ENCODE measurements around the gene SPI1. TPM values are rescaled to one million over a fixed set of nuclear protein-coding genes. Genes with fewer than 3 reads are reported as not detected.

SPI1 gene
- polyA plus RNA-seq, 1 donor, result 10.2 TPM

- Histone ChIP-seq H3K4me1 (ENCODE audit: control insufficient read depth, insufficient read depth, low read length) (peaks cover 4% of the 10 kb centered on the region), H3K9me3 (ENCODE audit: control insufficient read depth, low read depth, low read length) (no peaks in the 10 kb centered on the region), H3K27me3 (ENCODE audit: control insufficient read depth, insufficient read depth, low read length) (no peaks in the 10 kb centered on the region), H3K4me3 (ENCODE audit: low read length) (no peak overlapping the region), H3K36me3 (ENCODE audit: control insufficient read depth, insufficient read depth, low read length) (no peaks in the 10 kb centered on the region), H3K27ac (ENCODE audit: low read length) (no peak overlapping the region)
- 49% methylated on average over 2 of the region's 4 CpGs for WGBS (ENCODE audit: insufficient coverage, low lambda C conversion rate)
- DNase-seq, result no peak
Observed at GRCh38 chr11:47383071-47383470, 4.7 kb upstream of the SPI1 start.

GRCh38 chr11:47380078-47380477, 1.7 kb upstream of the SPI1 start:
- no peaks in the 10 kb centered on the region for H3K9me3 ChIP-seq (ENCODE audit: control insufficient read depth, low read depth, low read length)
- no peak overlapping the region for H3K27ac ChIP-seq (ENCODE audit: low read length)
- no peak overlapping the region for H3K4me3 ChIP-seq (ENCODE audit: low read length)
- no peaks in the 10 kb centered on the region for H3K27me3 ChIP-seq (ENCODE audit: control insufficient read depth, insufficient read depth, low read length)
- WGBS (ENCODE audit: insufficient coverage, low lambda C conversion rate), result 100% methylated on average over 1 of the region's 2 CpGs
- H3K36me3 ChIP-seq (ENCODE audit: control insufficient read depth, insufficient read depth, low read length), result no peaks in the 10 kb centered on the region
- peaks cover 3% of the 10 kb centered on the region for H3K4me1 ChIP-seq (ENCODE audit: control insufficient read depth, insufficient read depth, low read length)
- DNase-seq, result no peak

GRCh38 chr11:47379317-47379716, 970 bp upstream of the SPI1 start:
- no peak for DNase-seq
- Histone ChIP-seq H3K4me1 (ENCODE audit: control insufficient read depth, insufficient read depth, low read length) (peaks cover 3% of the 10 kb centered on the region), H3K9me3 (ENCODE audit: control insufficient read depth, low read depth, low read length) (no peaks in the 10 kb centered on the region), H3K27ac (ENCODE audit: low read length) (no peak overlapping the region), H3K36me3 (ENCODE audit: control insufficient read depth, insufficient read depth, low read length) (no peaks in the 10 kb centered on the region), H3K4me3 (ENCODE audit: low read length) (no peak overlapping the region), H3K27me3 (ENCODE audit: control insufficient read depth, insufficient read depth, low read length) (no peaks in the 10 kb centered on the region)
- WGBS (ENCODE audit: insufficient coverage, low lambda C conversion rate), result 73% methylated on average over 1 of the region's 2 CpGs

GRCh38 chr11:47378836-47379170, 456 bp upstream of the SPI1 start:
- no peak for DNase-seq
- no peaks in the 10 kb centered on the region for H3K27me3 ChIP-seq (ENCODE audit: control insufficient read depth, insufficient read depth, low read length)
- H3K4me1 ChIP-seq (ENCODE audit: control insufficient read depth, insufficient read depth, low read length), result peaks cover 3% of the 10 kb centered on the region
- no peaks in the 10 kb centered on the region for H3K9me3 ChIP-seq (ENCODE audit: control insufficient read depth, low read depth, low read length)
- H3K36me3 ChIP-seq (ENCODE audit: control insufficient read depth, insufficient read depth, low read length), result no peaks in the 10 kb centered on the region
- H3K27ac ChIP-seq (ENCODE audit: low read length), result no peak overlapping the region
- no peak overlapping the region for H3K4me3 ChIP-seq (ENCODE audit: low read length)

- Histone ChIP-seq H3K27ac (ENCODE audit: low read length) (no peak overlapping the region), H3K27me3 (ENCODE audit: control insufficient read depth, insufficient read depth, low read length) (no peaks in the 10 kb centered on the region)
Observed at GRCh38 chr11:47377571-47378009, 757 bp downstream of the SPI1 start.

GRCh38 chr11:47376525-47377371, 1.6 kb downstream of the SPI1 start:
- H3K36me3 ChIP-seq (ENCODE audit: control insufficient read depth, insufficient read depth, low read length), result no peaks in the 10 kb centered on the region
- H3K9me3 ChIP-seq (ENCODE audit: control insufficient read depth, low read depth, low read length), result no peaks in the 10 kb centered on the region
- no peak for DNase-seq

More at GRCh38 chr11:47377571-47378009, 757 bp downstream of the SPI1 start:
- peaks cover 3% of the 10 kb centered on the region for H3K4me1 ChIP-seq (ENCODE audit: control insufficient read depth, insufficient read depth, low read length)
- peak overlapping the region; percentile 28 for H3K4me3 ChIP-seq (ENCODE audit: low read length)
- WGBS (ENCODE audit: insufficient coverage, low lambda C conversion rate), result no CpG with 5 or more reads among the region's 5 CpGs
- H3K36me3 ChIP-seq (ENCODE audit: control insufficient read depth, insufficient read depth, low read length), result no peaks in the 10 kb centered on the region
- no peak for DNase-seq
- H3K9me3 ChIP-seq (ENCODE audit: control insufficient read depth, low read depth, low read length), result no peaks in the 10 kb centered on the region

GRCh38 chr11:47376107-47376524, 2.2 kb downstream of the SPI1 start:
- H3K4me3 ChIP-seq (ENCODE audit: low read length), result no peak overlapping the region
- no peak for DNase-seq
- no CpG with 5 or more reads among the region's 8 CpGs for WGBS (ENCODE audit: insufficient coverage, low lambda C conversion rate)
- H3K36me3 ChIP-seq (ENCODE audit: control insufficient read depth, insufficient read depth, low read length), result no peaks in the 10 kb centered on the region
- H3K27ac ChIP-seq (ENCODE audit: low read length), result no peak overlapping the region
- no peaks in the 10 kb centered on the region for H3K9me3 ChIP-seq (ENCODE audit: control insufficient read depth, low read depth, low read length)
- H3K4me1 ChIP-seq (ENCODE audit: control insufficient read depth, insufficient read depth, low read length), result peaks cover 3% of the 10 kb centered on the region
- no peaks in the 10 kb centered on the region for H3K27me3 ChIP-seq (ENCODE audit: control insufficient read depth, insufficient read depth, low read length)

More at GRCh38 chr11:47376525-47377371, 1.6 kb downstream of the SPI1 start:
- peak overlapping the region; percentile 21 for H3K4me3 ChIP-seq (ENCODE audit: low read length)
- no CpG with 5 or more reads among the region's 14 CpGs for WGBS (ENCODE audit: insufficient coverage, low lambda C conversion rate)
- peaks cover 3% of the 10 kb centered on the region for H3K4me1 ChIP-seq (ENCODE audit: control insufficient read depth, insufficient read depth, low read length)
- no peaks in the 10 kb centered on the region for H3K27me3 ChIP-seq (ENCODE audit: control insufficient read depth, insufficient read depth, low read length)
- no peak overlapping the region for H3K27ac ChIP-seq (ENCODE audit: low read length)

GRCh38 chr11:47375546-47376085, 2.7 kb downstream of the SPI1 start:
- Histone ChIP-seq H3K4me1 (ENCODE audit: control insufficient read depth, insufficient read depth, low read length) (peaks cover 3% of the 10 kb centered on the region), H3K9me3 (ENCODE audit: control insufficient read depth, low read depth, low read length) (no peaks in the 10 kb centered on the region), H3K27me3 (ENCODE audit: control insufficient read depth, insufficient read depth, low read length) (no peaks in the 10 kb centered on the region), H3K36me3 (ENCODE audit: control insufficient read depth, insufficient read depth, low read length) (no peaks in the 10 kb centered on the region), H3K27ac (ENCODE audit: low read length) (no peak overlapping the region), H3K4me3 (ENCODE audit: low read length) (no peak overlapping the region)
- no CpG with 5 or more reads among the region's 13 CpGs for WGBS (ENCODE audit: insufficient coverage, low lambda C conversion rate)
- no peak for DNase-seq

GRCh38 chr11:47375020-47375419, 3.3 kb downstream of the SPI1 start:
- Histone ChIP-seq H3K9me3 (ENCODE audit: control insufficient read depth, low read depth, low read length) (no peaks in the 10 kb centered on the region), H3K4me1 (ENCODE audit: control insufficient read depth, insufficient read depth, low read length) (peaks cover 3% of the 10 kb centered on the region), H3K27ac (ENCODE audit: low read length) (no peak overlapping the region), H3K27me3 (ENCODE audit: control insufficient read depth, insufficient read depth, low read length) (no peaks in the 10 kb centered on the region), H3K4me3 (ENCODE audit: low read length) (no peak overlapping the region), H3K36me3 (ENCODE audit: control insufficient read depth, insufficient read depth, low read length) (no peaks in the 10 kb centered on the region)
- 100% methylated on average over 2 of the region's 8 CpGs for WGBS (ENCODE audit: insufficient coverage, low lambda C conversion rate)
- no peak for DNase-seq

GRCh38 chr11:47374720-47375019, 3.7 kb downstream of the SPI1 start:
- Histone ChIP-seq H3K27me3 (ENCODE audit: control insufficient read depth, insufficient read depth, low read length) (no peaks in the 10 kb centered on the region), H3K4me1 (ENCODE audit: control insufficient read depth, insufficient read depth, low read length) (peaks cover 3% of the 10 kb centered on the region), H3K4me3 (ENCODE audit: low read length) (no peak overlapping the region), H3K27ac (ENCODE audit: low read length) (no peak overlapping the region), H3K9me3 (ENCODE audit: control insufficient read depth, low read depth, low read length) (no peaks in the 10 kb centered on the region), H3K36me3 (ENCODE audit: control insufficient read depth, insufficient read depth, low read length) (no peaks in the 10 kb centered on the region)
- no CpG with 5 or more reads among the region's 5 CpGs for WGBS (ENCODE audit: insufficient coverage, low lambda C conversion rate)
- DNase-seq, result no peak
